ENCODE results near the gene COG5.

Gene COG5

GRCh38 chr7:107387573-107388219, 176.0 kb downstream of the COG5 start:
- no peak for DNase-seq

- no peak for DNase-seq
Measured at GRCh38 chr7:107387128-107387527, 176.6 kb downstream of the COG5 start.

- DNase-seq = no peak
Measured at GRCh38 chr7:107386548-107387102, 177.1 kb downstream of the COG5 start.

GRCh38 chr7:107384025-107384424, 179.7 kb downstream of the COG5 start:
- no peak for DNase-seq

GRCh38 chr7:107383203-107383602, 180.5 kb downstream of the COG5 start:
- DNase-seq = no peak

GRCh38 chr7:107381453-107381852, 182.3 kb downstream of the COG5 start:
- DNase-seq = no peak

- DNase-seq = no peak
Measured at GRCh38 chr7:107373354-107373753, 190.4 kb downstream of the COG5 start.

- no peak for DNase-seq
Measured at GRCh38 chr7:107372298-107372697, 191.4 kb downstream of the COG5 start.

- no peak for DNase-seq
Measured at GRCh38 chr7:107370816-107371215, 192.9 kb downstream of the COG5 start.

- no peak for DNase-seq
Measured at GRCh38 chr7:107364787-107365186, 198.9 kb downstream of the COG5 start.

- DNase-seq = no peak
Measured at GRCh38 chr7:107359520-107360316, 204.0 kb downstream of the COG5 start.

- no peak for DNase-seq
Measured at GRCh38 chr7:107355616-107356015, 208.1 kb downstream of the COG5 start.

- no peak for DNase-seq
Measured at GRCh38 chr7:107354640-107355039, 209.1 kb downstream of the COG5 start.

- DNase-seq = no peak
Measured at GRCh38 chr7:107353701-107354100, 210.0 kb downstream of the COG5 start.

GRCh38 chr7:107345898-107346297, 217.8 kb downstream of the COG5 start:
- no peak for DNase-seq

GRCh38 chr7:107344799-107345198, 218.9 kb downstream of the COG5 start:
- no peak for DNase-seq

GRCh38 chr7:107344286-107344685, 219.4 kb downstream of the COG5 start:
- no peak for DNase-seq

- no peak for DNase-seq
Measured at GRCh38 chr7:107338080-107338479, 225.6 kb downstream of the COG5 start.

- DNase-seq = no peak
Measured at GRCh38 chr7:107332488-107333269, 231.0 kb downstream of the COG5 start.

GRCh38 chr7:107330478-107330877, 233.2 kb downstream of the COG5 start:
- DNase-seq = no peak

GRCh38 chr7:107327986-107328569, 235.6 kb downstream of the COG5 start:
- DNase-seq = no peak

GRCh38 chr7:107326061-107326460, 237.7 kb downstream of the COG5 start:
- no peak for DNase-seq

- no peak for DNase-seq
Measured at GRCh38 chr7:107322015-107322414, 241.7 kb downstream of the COG5 start.
